Activated T-helper 1 cell treated with anti-CD3 and anti-CD28 coated beads, Interleukin-12 subunit alpha, Interleukin-12 subunit beta, Interleukin-2, Interleukin-4 antibody, amounts not matched to agents 30 ng/mL and 10 ng/mL and 1 ng/mL, durations not matched to agents 14 hours and 24 hours and 36 hours (primary cell): Measurements from ENCODE around the gene COBL. TPM values are rescaled to one million over a fixed set of nuclear protein-coding genes. Genes with fewer than 3 reads are reported as not detected.

ENCODE experiments used
- DNase-seq: peaks from one replicate; pipeline ENCODE4 v3.0.0; 2021; ENCODE audit warnings: low spot score
- H3K27ac Mint-ChIP-seq: one replicate; pipeline ENCODE4 v1.8.0; 2021; ENCODE audit warnings: mild to moderate bottlenecking, mixed read lengths
- H3K27me3 Mint-ChIP-seq: one replicate; pipeline ENCODE4 v1.8.0; 2022; ENCODE audit warnings: mild to moderate bottlenecking, moderate library complexity, mixed read lengths; ENCODE audit not compliant: insufficient read depth
- H3K36me3 Mint-ChIP-seq: one replicate; pipeline ENCODE4 v1.8.0; 2021; ENCODE audit warnings: low read depth, mixed read lengths
- H3K4me1 Mint-ChIP-seq: one replicate; pipeline ENCODE4 v1.8.0; 2021; ENCODE audit warnings: low read depth, mixed read lengths
- H3K4me3 Mint-ChIP-seq: one replicate; pipeline ENCODE4 v1.8.0; 2021; ENCODE audit warnings: mild to moderate bottlenecking, moderate library complexity, mixed read lengths
- H3K9me3 Mint-ChIP-seq: one replicate; pipeline ENCODE4 v1.8.0; 2021; ENCODE audit warnings: mixed read lengths
- intact Hi-C: fragments of 100-400 bp; cut with micrococcal nuclease; formaldehyde crosslinking; loops from one replicate; pipeline ENCODE4 v1.15.1; 2024
- total RNA-seq: library from RNA; stranded (reverse); gene quantifications from 2 replicates; pipeline ENCODE4 v1.2.3, GENCODE V29; 2022

COBL gene
- total RNA-seq, 1 donor from 2014 or later: not detected

DNA sequence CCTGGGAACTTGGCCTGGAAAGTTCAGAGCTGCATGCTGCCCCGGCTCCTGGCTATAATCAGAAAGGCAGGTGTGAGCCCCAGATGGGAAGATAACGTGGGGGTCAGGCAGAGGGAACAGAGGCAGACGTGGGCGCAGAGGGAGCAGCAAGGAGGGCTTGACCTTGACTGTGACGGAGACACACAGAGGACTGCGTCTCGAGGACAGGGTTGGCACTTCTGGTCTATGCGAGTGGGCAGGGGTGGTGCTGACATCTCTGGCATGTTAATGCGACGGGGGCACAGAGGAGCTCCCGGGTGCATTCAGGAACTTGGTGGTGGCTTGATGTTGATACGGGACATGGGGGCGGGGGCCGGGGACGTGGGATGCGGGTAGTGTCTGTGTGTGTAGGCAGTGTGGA lies 301.8 kb downstream of the COBL start:
- H3K27me3 Mint-ChIP-seq: no peaks in the 10 kb centered on the region
- peaks cover 5% of the 10 kb centered on the region for H3K4me1 Mint-ChIP-seq
- H3K27ac Mint-ChIP-seq: no peak overlapping the region
- no peaks in the 10 kb centered on the region for H3K9me3 Mint-ChIP-seq
- DNase-seq: no peak
- intact Hi-C loops: no loop called here
- no peak overlapping the region for H3K4me3 Mint-ChIP-seq
- H3K36me3 Mint-ChIP-seq: no peaks in the 10 kb centered on the region

DNA sequence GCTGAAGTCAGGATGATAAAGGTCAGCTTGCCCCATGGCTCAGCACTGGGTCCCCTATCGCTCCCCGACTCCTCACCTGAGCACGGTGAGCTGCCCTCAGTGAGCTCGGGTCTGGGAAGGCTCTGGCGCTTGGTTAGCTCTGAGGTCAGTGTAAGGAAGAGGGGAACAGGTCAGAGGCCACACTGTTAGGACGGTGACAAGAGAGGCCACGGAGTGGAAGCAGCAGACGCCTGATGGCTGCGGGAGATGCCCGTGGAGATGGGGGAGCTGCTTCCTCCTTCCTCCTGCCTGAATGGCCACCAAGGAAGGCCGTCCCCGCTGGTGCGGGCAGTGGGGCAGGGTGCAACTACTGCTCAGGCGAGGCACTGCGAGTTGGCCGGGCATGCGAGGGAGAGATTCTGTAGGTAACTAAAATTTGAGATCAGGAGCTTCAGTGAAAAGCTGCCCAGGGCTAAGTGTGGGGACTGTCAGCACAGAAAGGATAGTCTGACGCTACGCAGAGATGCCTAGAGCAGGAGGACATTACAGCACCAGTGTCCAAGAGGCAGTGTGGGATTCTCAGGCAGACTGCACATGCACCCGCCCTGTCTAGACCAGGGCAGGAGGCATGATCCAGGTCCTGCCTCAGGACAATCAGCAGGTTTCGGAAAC lies 302.6 kb downstream of the COBL start:
- no peaks in the 10 kb centered on the region for H3K9me3 Mint-ChIP-seq
- H3K27ac Mint-ChIP-seq: no peak overlapping the region
- intact Hi-C loops: no loop called here
- H3K36me3 Mint-ChIP-seq: no peaks in the 10 kb centered on the region
- no peak overlapping the region for H3K4me3 Mint-ChIP-seq
- H3K27me3 Mint-ChIP-seq: no peaks in the 10 kb centered on the region
- H3K4me1 Mint-ChIP-seq: peaks cover 5% of the 10 kb centered on the region
- no peak for DNase-seq

DNA sequence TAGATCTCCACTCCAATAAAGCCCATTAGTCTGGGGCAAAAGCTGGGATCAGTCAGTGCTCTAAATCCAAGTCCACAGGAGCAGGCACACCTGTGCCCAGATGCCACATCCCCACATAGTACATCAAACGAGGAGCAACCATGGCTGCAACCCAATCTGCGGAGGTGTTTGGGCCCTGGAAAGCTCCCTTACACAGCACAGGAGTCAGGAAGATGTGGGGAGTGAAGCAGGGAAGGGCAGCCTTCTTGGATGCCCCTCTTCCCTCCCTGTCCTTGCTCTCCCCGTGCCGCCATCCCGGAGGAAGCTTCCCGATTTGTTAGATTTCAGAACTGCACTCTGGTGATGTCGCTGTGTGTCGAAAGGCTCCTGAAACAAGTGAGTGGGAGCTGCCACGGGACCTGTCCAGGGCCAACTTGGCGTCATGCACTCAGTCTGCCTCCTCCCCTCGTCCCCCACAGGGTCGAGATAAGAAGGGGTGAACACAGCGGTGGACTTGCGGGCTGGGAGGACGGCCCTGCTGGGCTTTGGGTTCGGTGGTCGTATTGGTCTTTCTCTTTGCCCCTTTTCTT lies 303.3 kb downstream of the COBL start:
- intact Hi-C loops: no loop called here
- Mint-ChIP-seq H3K9me3 (no peaks in the 10 kb centered on the region), H3K4me1 (peaks cover 5% of the 10 kb centered on the region)

DNA sequence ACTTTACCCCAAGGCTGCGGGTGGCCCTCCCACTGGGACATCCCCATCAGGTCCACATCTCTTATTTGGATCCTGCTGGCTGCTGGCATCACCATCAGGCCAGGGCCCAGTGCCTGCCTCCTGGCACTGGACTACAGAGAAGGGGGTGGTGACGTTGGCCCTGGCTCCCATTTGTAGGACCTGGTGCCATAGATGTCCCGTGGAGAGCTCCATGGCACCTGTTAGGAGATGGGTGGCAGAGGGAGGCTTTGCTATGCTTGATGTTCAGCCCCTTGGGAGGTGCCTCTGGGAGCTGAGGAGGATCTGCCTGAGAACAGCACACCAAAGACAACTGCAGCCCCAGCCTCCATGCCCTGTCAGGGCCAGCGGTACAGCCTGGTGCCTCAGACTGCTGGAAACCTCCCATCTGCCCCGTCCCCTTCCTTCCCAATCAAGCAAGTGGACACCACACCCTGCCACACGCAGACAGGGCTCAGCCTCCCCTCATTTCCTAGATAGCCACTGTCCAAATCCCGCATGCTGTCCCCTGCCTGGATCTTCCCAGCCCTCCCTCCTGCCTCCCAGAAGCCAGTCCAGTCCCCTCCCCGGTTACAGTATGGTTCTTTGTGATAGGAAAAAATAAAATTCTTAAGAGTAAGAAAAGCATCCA lies 303.9 kb downstream of the COBL start:
- Mint-ChIP-seq H3K4me3 (no peak overlapping the region), H3K4me1 (peaks cover under 1% of the 10 kb centered on the region), H3K27me3 (no peaks in the 10 kb centered on the region), H3K36me3 (no peaks in the 10 kb centered on the region), H3K27ac (no peak overlapping the region), H3K9me3 (no peaks in the 10 kb centered on the region)
- intact Hi-C loops: no loop called here
- no peak for DNase-seq

More for the DNA sequence above, 303.3 kb downstream of the COBL start:
- no peak for DNase-seq
- Mint-ChIP-seq H3K27me3 (no peaks in the 10 kb centered on the region), H3K4me3 (no peak overlapping the region), H3K27ac (no peak overlapping the region), H3K36me3 (no peaks in the 10 kb centered on the region)

DNA sequence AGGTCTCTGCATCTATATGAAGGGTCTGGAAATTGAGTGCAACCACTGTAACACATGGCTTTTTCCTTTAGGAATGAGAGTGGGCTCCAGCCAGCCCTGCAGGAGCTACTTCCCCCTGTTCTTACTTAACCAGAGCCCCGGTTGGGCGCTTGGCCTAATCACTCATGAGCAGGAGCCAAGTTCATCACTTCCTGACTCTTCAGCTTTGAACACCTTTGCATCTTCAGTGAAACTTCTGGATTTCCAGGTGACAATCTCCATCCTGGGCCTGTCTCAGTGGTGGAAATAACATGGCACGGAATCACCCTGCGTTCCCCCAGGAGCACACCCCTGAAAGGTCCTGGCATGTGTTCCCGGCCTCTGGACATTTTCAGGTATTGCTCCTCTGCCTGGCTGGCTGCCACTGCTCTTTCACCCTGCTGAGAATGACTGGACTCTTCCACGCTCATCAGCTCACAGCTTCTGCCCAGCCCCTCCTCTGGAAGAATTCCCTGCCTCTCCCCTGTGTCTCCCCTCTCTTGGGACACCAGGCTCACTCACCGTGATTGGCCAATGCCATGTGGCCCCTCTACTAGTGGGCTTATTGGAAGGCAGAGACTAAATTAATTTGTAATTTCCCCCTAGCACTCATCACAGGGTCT lies 304.8 kb downstream of the COBL start:
- H3K27me3 Mint-ChIP-seq: no peaks in the 10 kb centered on the region
- no peaks in the 10 kb centered on the region for H3K4me1 Mint-ChIP-seq
- H3K27ac Mint-ChIP-seq: no peak overlapping the region
- H3K4me3 Mint-ChIP-seq: no peak overlapping the region
- no peaks in the 10 kb centered on the region for H3K36me3 Mint-ChIP-seq
- no peaks in the 10 kb centered on the region for H3K9me3 Mint-ChIP-seq
- no peak for DNase-seq
- intact Hi-C loops: no loop called here

DNA sequence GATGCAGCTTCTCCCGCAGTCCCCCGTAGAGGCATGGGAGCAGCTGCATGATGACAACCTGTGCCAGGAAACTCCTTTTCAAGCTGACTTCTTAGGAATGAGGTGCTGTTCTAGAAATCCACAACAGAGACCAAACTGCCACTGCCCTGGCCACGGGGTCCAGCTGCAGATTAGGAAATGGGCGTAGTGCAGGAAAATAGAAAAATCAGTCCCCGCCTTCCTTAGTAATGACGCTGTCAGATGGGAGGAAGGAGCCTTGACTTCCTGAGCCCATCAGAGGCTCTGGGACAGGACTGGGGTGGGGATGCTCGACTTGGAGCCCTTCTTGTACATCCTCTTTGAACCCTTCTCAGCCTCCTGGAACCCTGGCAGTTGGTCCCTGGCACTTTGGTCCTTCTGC lies 306.1 kb downstream of the COBL start:
- Mint-ChIP-seq H3K4me1 (no peaks in the 10 kb centered on the region), H3K27ac (no peak overlapping the region), H3K4me3 (no peak overlapping the region), H3K9me3 (no peaks in the 10 kb centered on the region), H3K36me3 (no peaks in the 10 kb centered on the region), H3K27me3 (no peaks in the 10 kb centered on the region)
- intact Hi-C loops: no loop called here
- DNase-seq: no peak

DNA sequence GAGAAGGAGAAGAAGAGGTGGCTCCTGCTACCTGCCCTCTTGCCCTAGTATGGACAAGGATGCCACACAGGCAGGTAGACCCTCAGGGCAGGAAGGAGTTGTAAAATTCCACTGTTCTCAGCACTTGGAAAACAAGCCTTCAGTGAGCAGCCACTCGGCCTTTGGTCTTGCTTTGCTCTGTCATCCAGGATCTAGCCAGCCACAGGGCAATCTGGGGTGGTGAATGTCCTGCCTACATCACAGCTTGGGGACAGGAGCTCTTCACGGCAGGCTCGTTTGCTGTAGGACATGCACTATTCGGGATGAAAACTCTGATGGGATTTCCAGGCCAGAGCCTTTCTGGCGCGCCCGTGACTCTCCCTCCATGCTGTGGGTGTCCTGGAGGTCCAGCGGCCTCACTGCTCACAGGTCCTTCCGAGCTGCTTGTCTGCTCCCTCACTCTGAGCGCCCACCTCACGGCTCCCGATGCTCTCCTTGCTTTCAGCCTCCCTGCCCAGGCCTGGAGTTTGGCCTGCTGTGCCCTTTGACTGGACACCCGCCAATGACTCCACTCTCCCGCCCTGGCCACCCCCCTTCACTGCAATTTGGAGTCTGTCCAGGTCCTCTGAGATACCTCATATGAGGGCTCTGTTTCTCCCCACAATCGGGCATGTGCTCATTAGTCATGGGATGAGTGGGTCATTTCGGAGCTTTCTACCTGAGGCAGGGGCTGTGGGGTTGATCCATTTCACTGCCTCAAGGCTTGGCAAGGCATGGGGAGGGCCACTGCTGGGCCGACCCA lies 306.7 kb downstream of the COBL start:
- no peak for DNase-seq
- Mint-ChIP-seq H3K4me1 (no peaks in the 10 kb centered on the region), H3K27ac (no peak overlapping the region), H3K4me3 (no peak overlapping the region), H3K36me3 (no peaks in the 10 kb centered on the region), H3K9me3 (no peaks in the 10 kb centered on the region), H3K27me3 (no peaks in the 10 kb centered on the region)
- intact Hi-C loops: loop anchor here (10.0 kb wide), 1 partner anchor 315 kb away; no protein-coding TSS in a partner anchor

DNA sequence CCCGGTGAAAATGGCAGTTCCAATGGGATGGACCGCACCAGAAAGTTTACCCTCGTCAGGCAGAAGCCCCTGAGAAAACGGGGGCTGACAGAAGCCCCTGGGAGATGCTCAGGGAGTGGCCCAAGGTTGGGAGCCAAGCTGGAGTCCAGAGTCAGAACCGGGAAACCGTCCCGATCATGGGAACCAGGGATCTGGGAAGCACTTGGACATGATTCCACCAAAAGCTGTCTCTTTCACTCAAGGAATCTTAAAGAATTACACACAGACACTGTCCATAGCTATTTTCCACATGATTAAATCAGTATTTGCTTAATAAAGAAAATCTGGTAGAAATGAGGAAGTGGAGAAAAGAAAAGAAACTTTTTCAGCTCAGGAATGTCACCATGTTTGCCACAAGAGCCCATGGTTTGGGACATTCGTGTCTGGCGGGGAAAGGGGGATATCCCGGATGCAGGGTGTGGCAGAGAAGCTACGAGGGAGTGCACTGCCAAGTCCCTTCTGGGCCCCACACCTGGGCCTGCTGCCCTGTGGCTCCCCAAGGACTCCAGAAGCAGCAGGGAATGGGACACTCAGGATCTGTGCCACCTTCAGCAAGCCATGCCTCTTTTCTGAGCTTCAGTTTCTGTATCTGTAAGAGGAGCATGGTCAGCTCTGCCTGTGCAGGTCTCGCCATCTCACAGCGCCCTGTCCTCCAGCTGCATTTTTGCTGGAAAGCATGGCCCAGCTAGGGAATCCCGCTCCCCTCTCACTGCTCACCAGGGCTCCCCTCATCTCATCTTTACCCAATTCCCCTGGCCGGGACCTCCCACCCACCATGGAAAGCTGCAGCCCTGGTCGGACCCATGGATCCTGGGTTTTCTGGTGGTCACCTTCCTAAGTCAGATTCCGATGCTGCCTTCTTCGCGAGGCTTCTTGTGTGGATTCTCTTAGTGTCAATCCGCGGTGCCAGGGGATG lies 308.8 kb downstream of the COBL start:
- DNase-seq: no peak
- Mint-ChIP-seq H3K9me3 (no peaks in the 10 kb centered on the region), H3K27me3 (no peaks in the 10 kb centered on the region), H3K27ac (no peak overlapping the region), H3K36me3 (no peaks in the 10 kb centered on the region), H3K4me1 (no peaks in the 10 kb centered on the region), H3K4me3 (no peak overlapping the region)
- intact Hi-C loops: loop anchor here (10.0 kb wide), 1 partner anchor 313 kb away; no protein-coding TSS in a partner anchor

DNA sequence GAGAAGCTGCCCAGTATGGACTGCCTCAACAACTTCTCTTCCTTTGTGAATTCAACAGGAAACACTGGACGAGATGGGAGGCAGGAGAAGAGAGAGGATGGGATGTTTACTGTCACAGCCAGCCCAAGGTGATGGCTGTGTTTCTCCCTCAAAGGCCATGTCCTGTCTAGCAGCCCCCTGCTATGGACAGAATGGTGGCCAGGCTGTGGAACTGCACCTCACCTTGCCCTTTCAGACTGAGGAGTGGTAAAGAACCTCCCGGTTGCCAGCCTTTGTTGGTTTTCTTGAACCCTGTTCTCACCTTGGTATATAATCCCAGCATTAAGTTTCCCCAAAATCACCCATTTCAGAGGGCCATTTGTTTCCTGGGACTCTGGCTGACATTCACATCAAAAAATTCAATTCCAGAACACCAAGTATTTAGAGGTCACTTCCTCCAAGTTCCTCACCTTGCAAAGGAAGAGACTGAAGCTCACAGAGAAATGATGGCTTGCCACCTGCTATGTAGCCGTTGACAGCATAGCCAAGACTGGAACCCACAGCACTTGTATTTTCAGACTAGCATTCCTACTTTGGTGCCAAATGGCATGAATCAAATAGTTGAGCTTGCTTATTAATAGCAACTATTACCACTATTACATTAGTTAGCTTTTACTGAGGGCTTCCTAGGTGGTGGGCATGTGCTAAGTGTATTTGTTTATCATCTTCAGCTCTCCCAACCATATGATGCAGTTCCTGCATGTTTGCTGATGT lies 309.9 kb downstream of the COBL start:
- intact Hi-C loops: loop anchor here (10.0 kb wide), 1 partner anchor 312 kb away; no protein-coding TSS in a partner anchor
- Mint-ChIP-seq H3K4me3 (no peak overlapping the region), H3K9me3 (no peaks in the 10 kb centered on the region), H3K27ac (no peak overlapping the region), H3K27me3 (no peaks in the 10 kb centered on the region), H3K36me3 (no peaks in the 10 kb centered on the region), H3K4me1 (no peaks in the 10 kb centered on the region)
- DNase-seq: no peak

DNA sequence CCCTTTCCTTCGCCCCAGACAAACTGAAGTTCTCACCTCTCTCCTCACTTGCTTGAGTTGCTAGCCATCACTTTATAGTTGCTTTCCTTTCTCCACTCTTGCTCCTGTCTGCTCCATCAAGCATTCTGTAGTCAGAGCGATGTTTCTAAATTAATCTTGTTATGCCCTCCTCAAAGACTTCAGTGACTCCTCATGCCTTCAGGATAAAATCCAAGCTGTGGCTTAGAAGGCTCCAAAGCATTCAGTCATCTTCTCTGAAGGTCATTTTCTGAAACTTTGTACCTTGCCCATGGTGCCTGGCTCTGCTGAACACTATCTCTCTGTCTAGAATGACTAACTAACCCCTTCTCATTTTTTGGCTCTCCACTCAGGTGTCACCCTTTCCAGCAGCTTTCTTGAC lies 311.5 kb downstream of the COBL start:
- Mint-ChIP-seq H3K4me3 (no peak overlapping the region), H3K27me3 (no peaks in the 10 kb centered on the region), H3K27ac (no peak overlapping the region), H3K4me1 (no peaks in the 10 kb centered on the region), H3K36me3 (no peaks in the 10 kb centered on the region), H3K9me3 (no peaks in the 10 kb centered on the region)
- no peak for DNase-seq
- intact Hi-C loops: loop anchor here (10.0 kb wide), 1 partner anchor 310 kb away; no protein-coding TSS in a partner anchor

DNA sequence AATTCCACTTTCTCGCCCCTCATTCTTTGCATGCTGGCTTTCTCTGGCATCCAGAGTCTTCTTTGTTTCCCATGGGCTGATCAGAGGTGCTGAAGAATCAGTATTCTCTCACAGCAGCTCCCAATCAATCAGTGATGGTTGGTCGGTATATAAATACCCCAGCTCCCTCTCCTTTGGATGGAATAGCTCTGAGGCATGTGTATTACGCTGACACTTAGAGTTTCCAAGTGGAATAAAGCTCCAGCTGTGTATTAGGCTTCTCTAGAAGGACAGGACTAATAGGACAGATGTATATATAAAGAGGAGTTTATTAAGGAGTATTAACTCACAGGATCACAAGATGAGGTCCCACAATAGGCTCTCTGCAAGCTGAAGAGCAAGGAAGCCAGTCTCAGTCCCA lies 315.7 kb downstream of the COBL start:
- intact Hi-C loops: loop anchor here (10.0 kb wide), 1 partner anchor 306 kb away; no protein-coding TSS in a partner anchor
- Mint-ChIP-seq H3K4me1 (no peaks in the 10 kb centered on the region), H3K4me3 (no peak overlapping the region), H3K27ac (no peak overlapping the region), H3K9me3 (no peaks in the 10 kb centered on the region), H3K36me3 (no peaks in the 10 kb centered on the region), H3K27me3 (peaks cover 2% of the 10 kb centered on the region)
- no peak for DNase-seq
